GM12873 (cell line): ENCODE data around the gene CNPY4.
A peak's percentile ranks its signal among the peaks of the same experiment; 100 is the strongest.

Experiments used
- TF ChIP-seq, protein P1 (sequence below): IDR thresholded peaks from 2 replicates; pipeline ENCODE4 v1.5.1; 2012; ENCODE audit warnings: low read depth, mild to moderate bottlenecking, moderate library complexity, low read length, control low read depth; ENCODE audit not compliant: insufficient read depth; ENCODE audit errors: missing control alignments

Gene CNPY4

GRCh38 chr7:100088621-100089457 is 30.6 kb upstream of the CNPY4 start, which contains the start of gene COPS6:
Gene COPS6 (plus strand): TSS chr7:100088969. CDS start chr7:100088991, 22 bp downstream.
- TF ChIP-seq, protein P1, sequence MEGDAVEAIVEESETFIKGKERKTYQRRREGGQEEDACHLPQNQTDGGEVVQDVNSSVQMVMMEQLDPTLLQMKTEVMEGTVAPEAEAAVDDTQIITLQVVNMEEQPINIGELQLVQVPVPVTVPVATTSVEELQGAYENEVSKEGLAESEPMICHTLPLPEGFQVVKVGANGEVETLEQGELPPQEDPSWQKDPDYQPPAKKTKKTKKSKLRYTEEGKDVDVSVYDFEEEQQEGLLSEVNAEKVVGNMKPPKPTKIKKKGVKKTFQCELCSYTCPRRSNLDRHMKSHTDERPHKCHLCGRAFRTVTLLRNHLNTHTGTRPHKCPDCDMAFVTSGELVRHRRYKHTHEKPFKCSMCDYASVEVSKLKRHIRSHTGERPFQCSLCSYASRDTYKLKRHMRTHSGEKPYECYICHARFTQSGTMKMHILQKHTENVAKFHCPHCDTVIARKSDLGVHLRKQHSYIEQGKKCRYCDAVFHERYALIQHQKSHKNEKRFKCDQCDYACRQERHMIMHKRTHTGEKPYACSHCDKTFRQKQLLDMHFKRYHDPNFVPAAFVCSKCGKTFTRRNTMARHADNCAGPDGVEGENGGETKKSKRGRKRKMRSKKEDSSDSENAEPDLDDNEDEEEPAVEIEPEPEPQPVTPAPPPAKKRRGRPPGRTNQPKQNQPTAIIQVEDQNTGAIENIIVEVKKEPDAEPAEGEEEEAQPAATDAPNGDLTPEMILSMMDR: no peak

DNA sequence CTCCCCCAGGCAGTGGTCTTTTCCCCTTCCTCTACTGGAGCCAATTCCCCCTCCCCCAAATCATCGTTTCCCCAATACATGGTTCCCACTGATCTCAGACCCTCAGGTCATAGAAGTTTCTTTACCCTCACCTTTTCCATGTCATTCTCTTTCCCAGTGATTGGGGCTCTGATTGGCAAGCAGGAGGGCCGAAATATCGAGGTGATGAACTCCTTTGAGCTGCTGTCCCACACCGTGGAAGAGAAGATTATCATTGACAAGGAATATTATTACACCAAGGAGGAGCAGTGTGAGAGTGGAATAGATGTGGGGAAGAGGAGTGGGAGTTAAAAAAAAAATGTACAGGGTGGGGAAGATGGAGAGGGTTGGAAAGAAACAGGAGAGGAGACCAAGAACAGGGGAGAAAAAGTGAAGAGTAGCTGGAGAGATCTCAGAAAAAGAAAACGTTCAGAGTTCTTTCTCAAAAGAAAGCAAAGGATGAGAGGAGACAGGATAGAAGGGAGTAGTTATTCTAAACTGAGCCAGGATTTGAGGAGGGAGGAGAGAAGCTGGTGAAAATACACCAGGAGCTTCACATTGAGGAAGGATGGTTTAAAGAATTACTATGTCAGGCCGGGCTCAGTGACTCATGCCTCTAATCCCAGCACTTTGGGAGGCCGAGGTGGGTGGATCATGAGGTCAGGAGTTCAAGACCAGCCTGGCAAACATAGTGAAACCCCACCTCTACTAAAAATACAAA is 29.8 kb upstream of the CNPY4 start:
- TF ChIP-seq, protein P1: no peak

DNA sequence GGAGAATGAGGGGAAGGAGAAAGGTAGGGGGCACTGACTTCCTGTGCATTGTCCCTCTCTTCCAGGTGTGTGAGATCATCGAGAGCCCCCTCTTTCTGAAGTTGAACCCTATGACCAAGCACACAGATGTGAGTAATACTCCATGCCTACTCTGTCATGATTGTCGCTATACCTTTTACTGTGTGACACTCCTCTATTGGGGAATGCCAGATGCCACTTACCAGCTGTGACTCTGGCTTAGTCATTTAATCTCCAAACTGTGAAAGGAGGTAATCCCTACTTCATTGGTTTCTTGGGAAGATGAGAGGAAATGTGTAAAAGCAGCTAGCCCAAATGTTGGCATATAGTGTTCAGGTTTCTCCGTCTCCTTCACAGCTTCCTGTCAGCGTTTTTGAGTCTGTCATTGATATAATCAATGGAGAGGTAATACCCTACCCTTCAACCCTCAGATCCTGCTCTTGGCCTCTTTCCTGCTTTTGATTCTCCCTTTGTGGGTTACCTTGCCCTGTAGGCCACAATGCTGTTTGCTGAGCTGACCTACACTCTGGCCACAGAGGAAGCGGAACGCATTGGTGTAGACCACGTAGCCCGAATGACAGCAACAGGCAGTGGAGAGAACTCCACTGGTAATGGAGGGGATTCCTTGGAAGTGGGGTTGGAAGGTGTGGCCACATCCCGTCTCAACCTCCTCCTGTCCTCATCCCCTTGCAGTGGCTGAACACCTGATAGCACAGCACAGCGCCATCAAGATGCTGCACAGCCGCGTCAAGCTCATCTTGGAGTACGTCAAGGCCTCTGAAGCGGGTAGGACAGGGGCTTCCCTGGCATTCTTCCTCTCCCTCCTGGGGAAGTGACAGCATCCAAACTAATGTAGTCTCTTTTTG is 28.7 kb upstream of the CNPY4 start:
- TF ChIP-seq, protein P1: no peak

- TF ChIP-seq, protein P1: peak; percentile 29
These were observed 27.8 kb upstream of the CNPY4 start for GRCh38 chr7:100091411-100092181.

GRCh38 chr7:100093054-100093453 is 26.4 kb upstream of the CNPY4 start:
- TF ChIP-seq, protein P1: no peak

DNA sequence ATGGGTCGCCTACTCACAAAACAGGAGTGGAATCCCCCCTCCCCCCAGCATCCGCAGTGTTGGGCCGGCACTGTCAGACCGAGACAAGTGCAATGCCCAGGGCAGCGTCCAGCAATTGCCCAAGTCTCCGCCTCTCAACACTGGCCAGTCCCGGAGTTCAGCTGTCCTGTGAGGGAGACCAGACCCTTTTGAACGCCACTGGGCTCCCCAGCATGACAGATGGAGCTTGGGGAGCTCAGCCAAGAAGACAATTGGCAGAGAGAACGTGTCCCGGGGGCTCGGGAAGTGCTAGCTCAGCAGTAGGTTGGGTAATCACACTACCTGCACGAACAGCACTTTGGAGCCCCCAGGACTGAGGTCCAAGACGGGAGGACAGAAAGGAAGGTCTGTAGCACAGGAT is 25.9 kb upstream of the CNPY4 start:
- TF ChIP-seq, protein P1: no peak
